Fibroblast of villous mesenchyme (primary cell): ENCODE measurements around the gene ECPAS. TPM values are rescaled to one million over a fixed set of nuclear protein-coding genes. Genes with fewer than 3 reads are reported as not detected.

Experiments
- DNase-seq: peaks from one replicate; pipeline ENCODE4 v3.0.0-alpha.2; 2010; ENCODE audit warnings: low read depth
- H3K4me3 ChIP-seq: 2 replicates; pipeline ENCODE4 v1.5.1; 2011; ENCODE audit warnings: low read depth, mild to moderate bottlenecking, low read length
- CTCF ChIP-seq: IDR thresholded peaks from 2 replicates; pipeline ENCODE4 v1.5.1; 2012; ENCODE audit warnings: low read depth, mild to moderate bottlenecking, low read length; ENCODE audit not compliant: insufficient read depth
- small RNA-seq: library from RNA; depleted of rRNA; stranded (forward); fragments of <200 nt; gene quantifications from one replicate; pipeline ENCODE3, GENCODE V24; 2012
- total RNA-seq: library from RNA; depleted of rRNA; stranded (reverse); fragments of >200 nt; gene quantifications from 2 replicates; pipeline ENCODE4 v1.2.3, GENCODE V29; 2012

The ECPAS gene
- total RNA-seq, 1 donor: 99.3 TPM

GRCh38 chr9:111330124-111330523, 154.1 kb downstream of the ECPAS start, which contains the start of gene OR2K2:
TSS of gene OR2K2 (minus strand) at chr9:111330224. CDS start at chr9:111328433, 1,791 bp downstream.
- TF ChIP-seq CTCF: no peak
- no peak for DNase-seq
- H3K4me3 ChIP-seq: no peak within 1 kb of the TSS

GRCh38 chr9:111320631-111321030, 163.6 kb downstream of the ECPAS start:
- no peak overlapping the region for H3K4me3 ChIP-seq
- no peak for TF ChIP-seq CTCF

GRCh38 chr9:111316796-111317195, 167.4 kb downstream of the ECPAS start:
- DNase-seq: peak; percentile 81
- no peak for TF ChIP-seq CTCF
- H3K4me3 ChIP-seq: no peak overlapping the region

More at GRCh38 chr9:111320631-111321030, 163.6 kb downstream of the ECPAS start:
- no peak for DNase-seq

Small RNAs within 50 kb of the gene (small RNA-seq; reads per million reads assigned to genes)
- not detected for gene RNA5SP294

Other genes starting within 250 kb of the ECPAS start
- gene OR2K2, start 154.2 kb downstream of the ECPAS start, total RNA-seq: not detected in 2 replicates
- gene ZNF483, start 40.8 kb upstream of the ECPAS start, total RNA-seq: 2.6 and 5.6 TPM in 2 replicates
- gene PTGR1, start 115.3 kb upstream of the ECPAS start, total RNA-seq: 85.4 and 116 TPM in 2 replicates
- 7.1 and 9.9 TPM in 2 replicates for gene DNAJC25, start 147.0 kb upstream of the ECPAS start, total RNA-seq
- gene GNG10, start 177.2 kb upstream of the ECPAS start, total RNA-seq: 82.8 and 108 TPM in 2 replicates